Hematopoietic multipotent progenitor cell treated with erythropoietin and hydrocortisone succinate and interleukin-3 and kit ligand, for 4 days (in vitro differentiated cells): ENCODE measurements around the gene ELOB.

Experiments
- DNase-seq: peaks from one replicate; pipeline ENCODE4 v3.0.0-alpha.2; 2015

Gene ELOB

GRCh38 chr16:2766430-2767139 is 10.5 kb downstream of the ELOB start:
- no peak for DNase-seq

- DNase-seq, result no peak
These were observed 11.3 kb downstream of the ELOB start for GRCh38 chr16:2765462-2766404.

- peak; percentile 16 for DNase-seq
These were observed 12.4 kb downstream of the ELOB start for GRCh38 chr16:2764718-2765117.

- DNase-seq, result no peak
These were observed 13.9 kb downstream of the ELOB start for GRCh38 chr16:2763173-2763572.

GRCh38 chr16:2762711-2763110 is 14.4 kb downstream of the ELOB start:
- DNase-seq, result no peak

- no peak for DNase-seq
These were observed 15.0 kb downstream of the ELOB start for GRCh38 chr16:2761886-2762583.

GRCh38 chr16:2761472-2761871 is 15.6 kb downstream of the ELOB start:
- DNase-seq, result no peak

GRCh38 chr16:2757344-2757743 is 19.7 kb downstream of the ELOB start:
- no peak for DNase-seq

GRCh38 chr16:2756288-2757015 is 20.6 kb downstream of the ELOB start:
- no peak for DNase-seq

- DNase-seq, result no peak
These were observed 21.9 kb downstream of the ELOB start for GRCh38 chr16:2755158-2755557.

- peak; percentile 31 for DNase-seq
These were observed 23.4 kb downstream of the ELOB start for GRCh38 chr16:2753733-2754020.

GRCh38 chr16:2752850-2753732 is 24.0 kb downstream of the ELOB start:
- peak; percentile 92 for DNase-seq

GRCh38 chr16:2752035-2752849 is 24.8 kb downstream of the ELOB start, which contains the start of gene SRRM2:
TSS of gene SRRM2 (plus strand) at chr16:2752638. CDS start at chr16:2756365, 3,727 bp downstream.
- peak; percentile 98 for DNase-seq

GRCh38 chr16:2751577-2752034 is 25.5 kb downstream of the ELOB start:
- DNase-seq, result no peak

- DNase-seq, result no peak
These were observed 27.1 kb downstream of the ELOB start for GRCh38 chr16:2749936-2750335.

- DNase-seq, result no peak
These were observed 27.6 kb downstream of the ELOB start for GRCh38 chr16:2749476-2749875.

- no peak for DNase-seq
These were observed 28.2 kb downstream of the ELOB start for GRCh38 chr16:2748757-2749455.

GRCh38 chr16:2745961-2746360 is 31.1 kb downstream of the ELOB start:
- no peak for DNase-seq

GRCh38 chr16:2745116-2745890 is 31.8 kb downstream of the ELOB start:
- no peak for DNase-seq
